GM19397 (cell line): ENCODE measurements around the gene MPHOSPH9.

Experiments used
- ATAC-seq: cut with Tn5 transposase; IDR thresholded peaks from one replicate; pipeline ENCODE4 v1.9.1; 2021; ENCODE audit warnings: mild to moderate bottlenecking, moderate library complexity; ENCODE audit not compliant: unreplicated experiment

The MPHOSPH9 gene

DNA sequence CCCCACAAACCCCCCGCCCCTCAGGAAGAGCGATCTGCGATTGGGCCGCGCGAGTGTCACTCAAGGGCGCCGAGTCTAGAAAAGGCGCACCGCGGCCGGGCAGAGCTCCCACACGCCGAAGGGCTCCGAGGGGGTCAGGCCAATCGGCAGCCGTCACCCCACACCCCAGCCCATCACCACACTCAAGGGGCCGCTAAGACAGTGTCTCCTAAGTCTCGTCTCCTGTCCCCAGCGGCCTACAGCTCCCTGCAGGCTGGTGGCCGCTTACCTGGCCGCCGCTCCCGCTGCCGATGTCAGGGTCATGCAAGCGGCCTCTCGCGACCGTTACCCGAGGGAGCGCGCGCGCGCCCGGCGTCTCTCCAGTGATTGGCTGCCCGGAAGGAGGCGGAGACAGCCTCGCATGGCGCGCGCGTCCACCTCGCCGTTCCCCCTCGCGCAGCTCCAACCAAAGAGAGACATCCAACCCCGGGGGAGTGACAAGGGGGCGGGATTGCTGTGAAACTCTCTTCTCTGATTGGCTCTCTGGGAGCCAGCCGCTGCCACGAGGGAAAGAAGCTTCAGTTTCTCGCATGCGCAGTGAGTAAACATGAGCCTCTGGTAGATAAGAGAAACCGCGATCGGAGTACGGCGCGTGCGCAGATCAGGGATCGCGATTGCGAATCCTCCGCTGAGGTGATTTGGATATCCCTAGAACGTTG is at the start of gene MPHOSPH9, which contains the start of gene MTRFR:
Gene MPHOSPH9, minus strand, starts transcription at position 335 of the 698 bp plus-strand sequence. CDS start 2,777 bp downstream, outside the sequence.
Gene MTRFR, plus strand, starts transcription at position 630 of the 698 bp plus-strand sequence. CDS start 20,239 bp downstream, outside the sequence.
- peak; percentile 80 for ATAC-seq

DNA sequence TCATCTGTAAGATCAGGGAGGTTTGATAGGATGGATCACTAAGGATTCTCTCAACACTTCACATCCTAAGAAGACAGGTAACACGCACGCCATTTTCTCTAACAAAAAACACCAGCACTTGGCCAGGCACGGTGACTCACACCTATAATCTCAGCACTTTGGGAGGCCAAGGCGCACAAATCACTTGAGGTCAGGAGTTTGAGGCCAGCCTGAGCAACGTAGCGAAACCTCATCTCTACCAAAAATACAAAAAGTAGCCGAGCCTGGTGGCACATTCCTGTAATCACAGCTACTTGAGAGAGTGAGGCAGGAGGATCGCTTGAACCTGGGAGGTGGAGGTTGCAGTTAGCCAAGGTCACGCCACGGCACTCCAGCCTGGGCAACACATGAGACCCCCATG is 49.2 kb upstream of the MPHOSPH9 start:
- ATAC-seq, result no peak

GRCh38 chr12:123280971-123281370 is 48.0 kb upstream of the MPHOSPH9 start:
- no peak for ATAC-seq

GRCh38 chr12:123278101-123278627 is 45.2 kb upstream of the MPHOSPH9 start:
- ATAC-seq, result no peak

DNA sequence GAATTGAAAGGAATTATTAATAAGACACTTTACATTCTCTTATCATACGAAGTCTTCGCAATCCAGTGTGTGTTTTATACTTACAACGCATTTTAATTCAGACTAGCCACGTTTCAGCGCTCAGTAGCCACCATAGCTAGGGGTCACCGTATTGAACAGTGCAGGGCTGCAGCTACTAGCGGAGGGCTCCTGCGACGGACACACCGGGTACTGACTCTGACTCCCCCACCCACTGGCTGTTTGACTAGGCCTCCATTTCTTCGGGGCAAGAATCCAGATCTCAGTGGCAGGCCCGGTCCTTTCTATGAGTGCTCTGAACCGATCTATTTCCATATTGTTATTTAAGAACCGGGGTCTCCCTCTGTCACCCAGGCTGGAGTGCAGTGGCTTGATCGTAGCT is 40.2 kb upstream of the MPHOSPH9 start:
- ATAC-seq, result no peak

DNA sequence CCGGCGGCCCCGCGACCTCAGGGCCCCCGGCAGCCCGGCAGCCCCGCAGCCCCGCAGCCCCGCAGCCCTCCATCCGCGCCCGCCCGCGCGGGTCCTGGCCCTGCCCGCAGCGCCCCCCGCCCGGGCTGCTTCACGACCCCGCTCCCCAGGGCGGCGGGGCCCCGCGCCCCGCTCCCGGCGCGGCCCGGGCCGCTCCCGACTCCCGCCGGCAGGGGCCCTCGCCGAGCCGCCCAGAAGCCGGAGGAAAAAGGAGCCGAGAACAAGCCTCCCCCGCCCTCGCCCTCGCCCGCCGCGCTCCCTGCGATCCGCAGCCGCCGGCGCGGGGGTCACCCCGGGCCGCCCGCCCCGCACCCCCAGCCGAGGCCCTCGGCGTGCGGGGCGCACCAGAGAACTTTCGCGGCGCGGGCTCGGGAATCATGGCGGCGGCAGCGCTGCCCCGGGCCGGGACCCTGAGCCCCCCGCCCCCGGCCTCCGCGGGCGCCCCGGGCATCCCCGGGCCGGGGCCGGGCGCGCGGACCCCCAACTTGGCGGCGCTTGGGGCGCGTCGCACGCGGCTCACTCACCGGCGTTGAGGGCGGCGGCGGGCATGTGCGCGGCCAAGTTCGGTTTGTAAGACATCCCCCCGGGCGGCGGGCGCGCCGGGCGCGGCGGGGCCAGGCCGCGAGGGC is 38.2 kb upstream of the MPHOSPH9 start:
- peak; percentile 59 for ATAC-seq

DNA sequence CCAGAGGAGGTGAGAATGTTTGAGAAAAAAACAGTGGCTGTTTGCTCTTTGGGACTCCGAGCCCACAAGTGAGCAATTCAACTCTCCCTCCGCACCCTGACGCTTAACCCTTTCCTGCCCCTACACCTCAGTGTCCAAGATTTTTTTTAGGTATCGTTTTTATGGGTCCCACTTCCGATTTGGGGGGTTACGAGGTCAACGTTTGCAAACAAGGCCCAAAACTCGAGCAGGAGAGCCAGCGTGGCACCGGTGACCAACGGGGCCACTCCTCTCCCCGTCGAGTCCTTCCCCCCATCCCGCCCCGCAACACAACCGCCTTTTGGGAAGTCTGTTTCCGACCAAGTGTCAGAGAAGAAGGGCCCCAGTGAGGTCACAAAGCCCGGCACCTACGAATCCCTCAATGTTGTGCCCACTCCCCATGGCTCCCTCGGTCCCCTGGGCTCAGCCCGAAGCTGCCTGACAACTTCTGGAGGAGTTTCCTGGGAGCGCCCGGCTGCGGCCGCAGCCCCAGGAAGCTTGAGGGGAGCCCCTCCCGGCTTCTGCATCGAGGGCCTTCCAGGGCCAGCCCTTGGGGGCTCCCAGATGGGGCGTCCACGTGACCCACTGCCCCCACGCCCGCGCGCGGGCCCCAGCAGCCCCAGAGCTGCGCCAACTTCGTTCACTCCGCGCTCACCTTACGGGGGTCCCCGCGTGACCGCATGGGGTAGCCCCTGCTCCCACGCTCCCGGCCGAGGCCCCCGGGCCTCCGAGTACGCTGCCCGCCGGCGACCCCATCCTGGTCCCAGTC is 37.5 kb upstream of the MPHOSPH9 start:
- ATAC-seq, result peak; percentile 5

DNA sequence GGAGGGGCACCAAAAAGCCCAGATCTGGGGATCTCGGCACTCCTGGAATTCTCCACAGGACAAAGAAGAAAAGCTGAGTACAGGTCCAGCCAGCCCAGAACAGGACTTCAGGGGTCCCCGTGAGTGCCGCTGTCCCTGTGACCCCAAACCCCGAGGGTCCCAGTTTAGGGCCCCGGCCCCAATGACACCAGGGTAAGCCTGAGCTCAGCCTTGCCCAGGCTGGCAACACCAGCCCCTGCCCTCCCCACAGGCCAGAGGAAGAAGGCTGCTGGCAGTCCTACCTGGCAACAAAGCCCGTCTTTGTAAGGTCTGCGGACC is 36.9 kb upstream of the MPHOSPH9 start:
- ATAC-seq, result no peak

DNA sequence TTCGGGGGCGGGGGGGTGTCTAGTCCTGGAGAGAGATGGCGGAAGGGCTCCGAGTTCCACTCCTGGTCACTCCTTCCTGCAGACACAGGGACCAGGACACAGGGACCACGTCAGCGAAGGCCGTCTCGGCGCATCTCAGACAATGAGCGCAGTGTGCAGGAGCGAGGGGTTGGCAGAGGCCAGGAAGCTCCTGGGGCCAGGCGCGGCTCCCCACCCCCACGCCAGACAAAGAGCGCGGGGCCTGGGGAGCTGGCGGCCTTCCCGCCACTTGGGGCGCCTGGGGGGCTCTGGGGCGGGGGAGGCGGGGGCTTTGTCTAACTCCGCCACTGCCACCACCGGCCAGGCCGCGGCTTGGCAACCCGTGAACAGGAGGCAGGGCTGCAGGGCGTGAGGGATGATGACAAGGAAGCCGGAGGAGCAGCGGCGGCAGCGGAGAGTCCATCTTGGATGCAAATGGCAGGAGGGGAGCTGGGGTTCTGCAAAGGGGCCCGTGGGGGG is 36.5 kb upstream of the MPHOSPH9 start:
- no peak for ATAC-seq

GRCh38 chr12:123268850-123269249 is 35.9 kb upstream of the MPHOSPH9 start:
- no peak for ATAC-seq

DNA sequence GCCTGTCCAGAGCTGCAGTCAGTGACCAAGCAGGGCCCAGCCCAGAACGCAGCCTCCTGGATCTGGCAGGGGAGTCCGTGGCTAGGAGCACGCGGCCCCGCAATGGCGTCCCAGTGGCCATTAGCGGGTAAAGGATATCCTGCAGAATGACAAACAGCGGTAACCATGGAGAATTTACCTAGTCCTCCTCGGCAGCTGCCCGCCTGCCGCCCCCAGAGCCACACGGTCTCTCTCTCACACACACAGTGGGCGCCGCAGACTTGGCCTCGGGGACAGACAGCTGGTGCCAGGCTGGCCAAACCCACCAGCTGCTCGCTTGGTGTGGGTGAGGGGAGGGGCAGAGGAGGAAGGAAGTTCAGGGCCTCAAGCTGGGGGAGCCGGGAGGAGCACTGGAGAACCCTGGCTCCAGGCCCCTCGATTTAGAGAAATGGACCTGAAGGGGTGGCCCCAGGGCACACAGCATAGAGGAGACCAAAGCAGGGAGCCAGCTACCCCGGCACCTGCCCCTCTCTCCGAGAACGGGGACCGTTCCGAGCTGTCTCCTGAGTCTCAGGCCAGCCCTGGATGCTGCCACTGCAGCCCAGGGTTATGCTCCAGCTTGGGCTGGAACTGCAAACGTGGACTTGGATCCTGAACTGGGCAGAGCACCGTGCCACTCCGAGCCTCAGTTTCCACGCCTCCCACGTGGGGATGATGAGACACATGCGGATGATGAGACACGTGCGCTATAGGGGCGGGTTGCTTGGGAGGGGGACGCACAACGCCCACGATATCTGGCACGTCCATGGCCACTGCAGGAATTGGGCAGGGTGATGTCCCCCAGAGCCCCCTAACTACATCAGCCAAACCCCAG is 35.3 kb upstream of the MPHOSPH9 start:
- no peak for ATAC-seq

- ATAC-seq, result no peak
These were observed 34.5 kb upstream of the MPHOSPH9 start for GRCh38 chr12:123267335-123267920.

GRCh38 chr12:123266679-123267277 is 33.8 kb upstream of the MPHOSPH9 start:
- ATAC-seq, result no peak

DNA sequence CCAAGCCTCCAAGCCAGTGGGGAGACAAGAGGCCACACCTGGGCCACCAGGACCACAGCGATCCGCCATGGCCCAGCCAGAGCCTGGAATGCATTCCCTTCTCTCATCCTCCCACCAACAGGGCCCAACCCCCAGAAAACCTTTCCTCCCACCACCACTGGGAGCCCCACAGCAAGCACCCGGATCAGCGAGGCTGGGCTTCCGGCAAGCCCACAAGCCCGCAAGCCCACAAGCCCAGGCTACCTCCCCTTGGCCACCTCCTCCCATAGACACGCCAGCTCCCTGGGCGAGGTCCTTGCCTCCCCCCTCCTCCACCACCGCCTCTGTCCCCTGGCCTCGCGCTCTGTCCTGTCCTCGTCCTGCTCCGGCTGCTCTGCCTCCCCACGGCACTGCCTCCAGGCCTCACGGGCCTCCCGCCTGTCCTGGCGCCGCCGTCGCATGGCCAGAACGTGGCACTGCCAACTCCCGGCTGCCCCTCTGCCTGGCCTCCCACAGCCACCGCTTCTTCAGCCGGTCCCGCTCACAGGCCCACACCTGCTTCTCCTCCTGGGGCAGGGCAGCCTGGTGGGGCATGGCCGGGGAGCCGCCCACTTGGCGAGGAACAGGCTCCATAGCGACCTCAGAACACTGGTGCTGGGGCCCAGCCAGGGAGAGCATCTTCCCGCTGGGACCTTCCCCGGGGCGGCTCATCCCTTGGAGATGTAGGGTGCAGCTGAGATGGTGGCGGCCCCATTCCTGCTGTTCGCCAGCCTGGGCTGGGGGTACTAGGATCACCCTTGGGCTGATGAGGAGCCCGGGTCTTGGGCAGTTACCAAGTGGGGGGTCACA is 33.1 kb upstream of the MPHOSPH9 start:
- no peak for ATAC-seq

DNA sequence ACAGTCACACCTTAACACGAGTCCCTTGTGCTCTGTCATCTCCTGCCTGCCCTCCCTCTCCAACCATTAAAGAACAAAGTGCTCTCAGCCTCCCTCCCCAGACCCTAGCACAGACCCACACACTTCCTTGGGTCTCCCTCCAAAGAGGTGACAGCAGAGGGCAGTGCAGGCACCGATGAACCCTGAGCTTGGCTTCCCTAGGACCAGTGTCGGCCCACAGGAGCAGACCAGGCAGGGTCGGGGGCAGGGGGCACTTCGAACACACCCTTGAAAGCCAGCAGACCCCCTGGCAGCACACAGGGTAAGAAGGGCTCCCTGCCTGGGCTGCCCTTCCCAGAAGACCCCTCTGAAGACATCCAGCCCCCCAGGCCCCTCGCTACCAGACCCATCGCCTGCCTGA is 31.7 kb upstream of the MPHOSPH9 start:
- ATAC-seq, result no peak

- no peak for ATAC-seq
These were observed 30.4 kb upstream of the MPHOSPH9 start for GRCh38 chr12:123263196-123263817.

GRCh38 chr12:123261196-123261595 is 28.3 kb upstream of the MPHOSPH9 start:
- ATAC-seq, result no peak

DNA sequence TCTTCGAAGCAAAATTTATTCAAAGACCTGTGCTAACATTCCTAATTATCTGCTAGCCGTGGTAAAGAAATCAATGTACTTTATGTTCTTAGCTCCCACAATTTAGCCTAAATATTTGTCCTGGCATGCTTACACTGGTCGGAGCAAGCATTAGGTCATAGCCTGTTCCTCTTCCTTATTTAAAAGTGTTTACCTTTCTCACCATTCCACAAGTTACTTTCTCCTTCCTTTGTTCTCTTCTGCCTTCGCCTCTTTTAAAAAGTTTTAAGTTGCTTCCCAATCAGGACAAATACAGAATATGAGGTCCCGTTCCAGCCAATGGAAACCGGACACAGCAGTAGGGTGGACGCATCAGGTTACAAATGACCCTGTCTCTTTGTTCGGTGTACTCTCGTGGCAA is 27.1 kb upstream of the MPHOSPH9 start:
- no peak for ATAC-seq
